Activated naive CD8-positive, alpha-beta T cell treated with anti-CD3 and anti-CD28 coated beads, Interleukin-2, amount 50 U/mL, for 24 hours (primary cell): Measurements from ENCODE around the gene GARNL3.

ENCODE experiments used
- ATAC-seq: fragments of 150-1000 bp; cut with Tn5 transposase; one replicate; pipeline ENCODE4 v1.10.0; 2021
- DNase-seq: peaks from one replicate; pipeline ENCODE4 v3.0.0; 2021
- H3K27ac Mint-ChIP-seq: one replicate; pipeline ENCODE4 v1.8.0; 2021; ENCODE audit warnings: mild to moderate bottlenecking, mixed read lengths
- H3K27me3 Mint-ChIP-seq: one replicate; pipeline ENCODE4 v1.8.0; 2021; ENCODE audit warnings: mixed read lengths
- H3K36me3 Mint-ChIP-seq: one replicate; pipeline ENCODE4 v1.8.0; 2021; ENCODE audit warnings: low read depth, mixed read lengths
- H3K4me1 Mint-ChIP-seq: one replicate; pipeline ENCODE4 v1.8.0; 2021; ENCODE audit warnings: mixed read lengths
- H3K4me3 Mint-ChIP-seq: one replicate; pipeline ENCODE4 v1.8.0; 2021; ENCODE audit warnings: mild to moderate bottlenecking, moderate library complexity, mixed read lengths
- H3K9me3 Mint-ChIP-seq: one replicate; pipeline ENCODE4 v1.8.0; 2021; ENCODE audit warnings: mixed read lengths

The GARNL3 gene

DNA sequence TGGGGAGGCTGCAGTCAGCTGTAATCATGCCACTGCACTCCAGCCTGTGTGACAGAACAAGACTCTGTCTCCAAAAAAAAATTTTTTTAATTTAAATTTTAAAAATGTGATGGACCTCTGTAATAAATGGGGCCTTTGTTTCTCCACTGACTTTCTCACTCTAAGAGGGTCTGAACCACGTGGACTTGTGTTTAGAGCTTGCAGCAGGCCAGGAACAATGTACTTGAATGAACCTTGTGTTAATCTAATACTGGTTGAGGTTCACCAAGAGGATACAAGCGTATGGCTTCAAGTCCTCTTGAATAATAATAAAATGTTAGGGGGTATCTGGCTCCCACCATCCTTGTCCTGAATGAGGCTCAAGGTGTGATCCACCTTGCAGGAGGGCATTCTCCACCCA lies 118.0 kb downstream of the GARNL3 start:
- H3K4me3 Mint-ChIP-seq, result no peak overlapping the region
- H3K27ac Mint-ChIP-seq, result no peak overlapping the region
- no peak for DNase-seq
- peaks cover 3% of the 10 kb centered on the region for H3K9me3 Mint-ChIP-seq
- no peak for ATAC-seq
- peaks cover 3% of the 10 kb centered on the region for H3K4me1 Mint-ChIP-seq
- H3K27me3 Mint-ChIP-seq, result peaks cover 73% of the 10 kb centered on the region
- peaks cover 6% of the 10 kb centered on the region for H3K36me3 Mint-ChIP-seq

DNA sequence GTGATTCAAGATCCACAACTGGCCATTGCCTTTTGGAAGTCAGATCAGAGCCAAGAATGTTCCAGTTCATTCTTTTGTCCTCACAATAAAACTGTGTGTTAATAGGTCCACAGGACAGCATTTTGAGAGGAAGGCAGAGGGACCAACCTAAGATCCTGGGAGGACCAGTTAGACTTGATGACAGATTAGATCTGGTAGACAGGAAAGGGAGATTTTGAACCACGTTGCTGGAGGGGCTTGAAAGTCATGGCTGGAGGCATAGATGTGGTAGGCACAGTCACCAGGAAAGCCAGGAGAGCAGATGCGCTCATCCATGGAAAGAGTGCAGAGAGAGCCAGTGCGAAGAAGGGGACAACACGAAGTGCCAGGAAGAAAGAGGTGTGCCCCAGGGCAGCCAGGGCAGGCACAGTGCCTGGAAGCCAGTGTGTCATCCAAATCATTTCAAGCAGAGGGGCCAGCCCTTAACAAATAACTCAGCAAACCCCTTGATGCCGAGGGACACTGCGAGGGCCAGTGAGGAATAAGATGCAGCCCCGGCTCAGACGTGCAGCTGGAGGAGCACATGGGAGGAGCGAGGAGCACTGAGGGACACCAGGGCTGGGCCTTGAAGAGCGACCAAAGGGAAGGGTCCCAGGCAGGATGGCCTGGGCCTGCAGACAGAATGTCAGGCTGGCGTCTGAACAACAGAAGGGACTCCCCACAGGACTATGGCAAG lies 119.6 kb downstream of the GARNL3 start:
- Mint-ChIP-seq H3K4me1 (peaks cover 18% of the 10 kb centered on the region), H3K9me3 (peaks cover 3% of the 10 kb centered on the region), H3K36me3 (peaks cover 5% of the 10 kb centered on the region), H3K27ac (no peak overlapping the region), H3K4me3 (no peak overlapping the region), H3K27me3 (peaks cover 66% of the 10 kb centered on the region)
- DNase-seq (no peak), ATAC-seq (no peak)

DNA sequence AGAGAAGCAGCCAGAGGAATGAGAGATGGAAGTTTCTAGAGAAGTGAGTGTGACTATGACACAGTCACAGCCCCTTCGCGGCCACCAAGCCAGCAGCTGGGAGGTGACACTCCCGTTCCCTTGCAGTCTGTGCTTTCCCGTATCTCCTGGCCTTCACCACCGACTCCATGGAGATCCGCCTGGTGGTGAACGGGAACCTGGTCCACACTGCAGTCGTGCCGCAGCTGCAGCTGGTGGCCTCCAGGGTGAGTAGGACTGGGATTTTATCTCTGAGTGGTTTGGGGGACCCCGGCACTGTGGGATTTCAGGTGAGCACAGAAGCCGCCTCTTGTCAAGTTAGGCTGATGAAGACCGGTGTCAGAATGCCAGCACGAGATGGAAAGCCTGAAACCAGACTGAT lies 120.3 kb downstream of the GARNL3 start:
- no peak for ATAC-seq
- Mint-ChIP-seq H3K27ac (no peak overlapping the region), H3K9me3 (peaks cover 3% of the 10 kb centered on the region), H3K4me1 (peaks cover 25% of the 10 kb centered on the region), H3K27me3 (peaks cover 66% of the 10 kb centered on the region), H3K4me3 (no peak overlapping the region), H3K36me3 (peaks cover 3% of the 10 kb centered on the region)
- no peak for DNase-seq

DNA sequence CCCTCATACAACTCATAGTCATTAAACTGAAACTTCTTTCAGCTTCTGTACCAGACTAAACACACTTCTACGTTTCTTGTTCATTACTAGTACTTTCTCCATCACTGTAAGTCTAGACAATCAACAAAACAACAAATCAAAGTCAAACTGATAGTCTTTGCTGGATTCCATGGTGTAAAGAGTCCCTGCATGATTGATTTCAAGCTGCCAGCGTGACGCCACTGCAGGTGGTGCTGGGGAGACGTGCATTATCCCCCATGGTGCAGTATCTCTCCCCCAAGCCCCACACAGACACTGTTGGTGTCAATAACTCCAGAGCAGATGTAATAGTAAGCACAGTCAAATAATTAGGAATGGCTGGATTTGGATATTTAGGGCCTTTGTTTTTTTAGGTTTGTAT lies 121.7 kb downstream of the GARNL3 start:
- DNase-seq (no peak), ATAC-seq (no peak)
- no peak overlapping the region for H3K4me3 Mint-ChIP-seq
- H3K36me3 Mint-ChIP-seq, result peaks cover 3% of the 10 kb centered on the region
- H3K27ac Mint-ChIP-seq, result no peak overlapping the region
- H3K9me3 Mint-ChIP-seq, result no peaks in the 10 kb centered on the region
- H3K27me3 Mint-ChIP-seq, result peaks cover 71% of the 10 kb centered on the region
- peaks cover 35% of the 10 kb centered on the region for H3K4me1 Mint-ChIP-seq

DNA sequence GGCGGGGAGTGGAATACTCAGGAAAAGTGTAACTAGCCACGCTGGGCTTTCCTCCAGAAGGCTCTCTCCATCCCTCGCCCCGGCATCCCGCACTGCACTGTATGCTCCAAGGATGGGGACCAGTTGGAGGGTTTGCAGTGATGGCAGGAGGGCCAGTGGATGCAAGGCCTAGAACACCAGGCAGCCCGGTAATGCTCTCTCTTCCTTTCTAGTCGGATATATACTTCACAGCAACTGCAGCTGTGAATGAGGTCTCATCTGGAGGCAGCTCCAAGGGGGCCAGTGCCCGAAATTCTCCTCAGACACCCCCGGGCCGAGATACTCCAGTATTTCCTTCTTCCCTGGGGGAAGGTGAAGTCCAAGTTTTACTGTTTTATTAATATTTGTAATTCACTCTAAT lies 122.4 kb downstream of the GARNL3 start:
- H3K36me3 Mint-ChIP-seq, result peaks cover 3% of the 10 kb centered on the region
- DNase-seq (no peak), ATAC-seq (no peak)
- no peak overlapping the region for H3K27ac Mint-ChIP-seq
- H3K4me3 Mint-ChIP-seq, result no peak overlapping the region
- peaks cover 70% of the 10 kb centered on the region for H3K27me3 Mint-ChIP-seq
- H3K9me3 Mint-ChIP-seq, result no peaks in the 10 kb centered on the region
- peaks cover 35% of the 10 kb centered on the region for H3K4me1 Mint-ChIP-seq

DNA sequence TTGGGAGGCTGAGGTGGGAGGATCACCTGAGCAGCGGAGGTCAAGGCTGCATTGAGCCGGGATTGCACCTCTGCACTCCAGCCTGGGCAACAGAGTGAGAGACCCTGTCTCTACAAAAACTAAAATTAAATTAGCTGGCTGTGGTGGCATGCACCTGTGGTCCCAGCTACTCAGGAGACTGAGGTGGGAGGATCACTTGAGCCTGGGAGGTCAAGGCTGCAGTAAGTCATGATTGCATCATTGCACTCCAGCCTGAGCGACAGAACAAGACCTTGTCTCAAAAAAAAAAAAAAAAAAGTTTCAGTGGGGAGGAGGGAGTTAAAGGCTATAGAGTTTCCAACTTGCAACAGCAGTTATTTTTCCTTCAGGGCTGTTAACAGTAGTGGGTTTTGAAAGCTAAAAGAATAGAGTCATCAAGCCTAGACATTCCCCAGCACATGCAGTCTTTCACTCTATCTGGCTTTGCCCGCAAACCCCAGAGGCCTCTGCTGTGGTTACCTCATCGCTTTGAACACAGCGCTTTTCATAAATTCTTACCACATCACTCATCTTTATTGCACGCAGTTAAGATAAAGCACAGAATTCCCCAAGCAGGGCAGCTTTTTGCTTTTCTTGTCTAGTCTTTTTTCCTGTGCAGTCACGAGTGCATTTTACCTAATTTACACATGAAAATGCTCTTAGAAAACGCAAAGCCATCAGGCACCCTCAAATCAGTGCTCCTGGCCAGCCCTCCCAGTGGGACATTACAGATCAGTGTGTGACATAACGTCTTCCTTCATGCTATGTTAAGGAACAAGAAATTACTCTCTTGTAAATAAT lies 123.7 kb downstream of the GARNL3 start:
- no peaks in the 10 kb centered on the region for H3K9me3 Mint-ChIP-seq
- peaks cover 35% of the 10 kb centered on the region for H3K4me1 Mint-ChIP-seq
- DNase-seq (peak; percentile 81), ATAC-seq (peak; percentile 97)
- H3K27me3 Mint-ChIP-seq, result peaks cover 77% of the 10 kb centered on the region
- peaks cover 3% of the 10 kb centered on the region for H3K36me3 Mint-ChIP-seq
- peak overlapping the region; percentile 66 for H3K4me3 Mint-ChIP-seq
- peak overlapping the region; percentile 88 for H3K27ac Mint-ChIP-seq

DNA sequence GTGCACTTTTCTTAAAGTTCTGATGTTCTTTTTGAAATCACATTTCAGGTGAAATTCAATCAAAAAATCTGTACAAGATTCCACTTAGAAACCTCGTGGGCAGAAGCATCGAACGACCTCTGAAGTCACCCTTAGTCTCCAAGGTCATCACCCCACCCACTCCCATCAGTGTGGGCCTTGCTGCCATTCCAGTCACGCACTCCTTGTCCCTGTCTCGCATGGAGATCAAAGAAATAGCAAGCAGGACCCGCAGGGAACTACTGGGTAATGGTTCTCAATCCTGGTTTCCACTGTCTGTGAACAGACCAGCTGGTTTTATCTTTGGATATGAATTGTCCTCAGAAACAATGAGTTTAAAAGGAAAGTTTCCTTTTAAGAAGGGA lies 124.3 kb downstream of the GARNL3 start:
- H3K4me1 Mint-ChIP-seq, result peaks cover 35% of the 10 kb centered on the region
- H3K9me3 Mint-ChIP-seq, result no peaks in the 10 kb centered on the region
- no peak for ATAC-seq
- peak overlapping the region; percentile 66 for H3K4me3 Mint-ChIP-seq
- H3K27me3 Mint-ChIP-seq, result peaks cover 77% of the 10 kb centered on the region
- no peak for DNase-seq
- H3K27ac Mint-ChIP-seq, result peak overlapping the region; percentile 88
- peaks cover 3% of the 10 kb centered on the region for H3K36me3 Mint-ChIP-seq

DNA sequence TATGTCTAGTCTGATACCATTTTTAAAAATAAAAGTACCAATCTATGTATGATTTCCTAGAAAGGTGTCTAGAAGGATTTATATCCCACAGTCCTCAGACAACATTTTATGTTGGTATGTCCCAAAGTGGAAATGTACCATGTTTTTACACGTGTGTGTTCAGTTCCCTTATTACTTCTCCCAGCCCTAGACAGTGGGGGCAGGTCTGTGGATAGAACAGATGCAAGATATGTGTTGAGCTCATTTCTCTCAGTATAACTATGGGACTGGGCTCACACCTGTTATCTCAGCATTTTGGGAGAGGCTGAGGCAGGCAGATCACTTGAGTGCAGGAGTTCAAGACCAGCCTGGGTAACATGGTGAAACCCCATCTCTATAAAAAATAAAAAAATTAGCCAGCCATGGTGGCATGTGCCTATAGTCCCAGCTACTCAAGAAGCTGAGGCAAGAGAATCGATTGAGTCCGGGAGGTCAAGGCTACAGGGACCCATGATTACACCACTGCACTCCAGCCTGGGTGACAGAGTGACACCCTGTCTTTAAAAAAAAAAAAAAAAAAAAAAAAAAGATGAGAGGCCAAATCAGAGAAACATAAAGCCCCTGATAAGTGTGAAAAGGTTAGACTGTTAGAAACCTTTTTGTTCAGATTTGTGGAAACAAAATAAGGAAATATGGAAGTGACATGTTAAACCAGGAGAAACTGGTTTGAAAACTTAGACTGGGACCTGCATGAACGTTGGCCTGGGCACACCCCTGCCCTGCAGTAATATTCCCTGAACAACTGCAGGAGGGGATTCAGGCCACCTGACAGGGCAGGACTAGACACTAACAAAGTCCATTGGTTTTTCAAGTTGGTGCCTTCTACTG lies 125.0 kb downstream of the GARNL3 start:
- no peak overlapping the region for H3K27ac Mint-ChIP-seq
- peaks cover 35% of the 10 kb centered on the region for H3K4me1 Mint-ChIP-seq
- ATAC-seq, result no peak
- no peak overlapping the region for H3K4me3 Mint-ChIP-seq
- peaks cover 3% of the 10 kb centered on the region for H3K36me3 Mint-ChIP-seq
- DNase-seq, result no peak
- H3K9me3 Mint-ChIP-seq, result no peaks in the 10 kb centered on the region
- peaks cover 77% of the 10 kb centered on the region for H3K27me3 Mint-ChIP-seq

DNA sequence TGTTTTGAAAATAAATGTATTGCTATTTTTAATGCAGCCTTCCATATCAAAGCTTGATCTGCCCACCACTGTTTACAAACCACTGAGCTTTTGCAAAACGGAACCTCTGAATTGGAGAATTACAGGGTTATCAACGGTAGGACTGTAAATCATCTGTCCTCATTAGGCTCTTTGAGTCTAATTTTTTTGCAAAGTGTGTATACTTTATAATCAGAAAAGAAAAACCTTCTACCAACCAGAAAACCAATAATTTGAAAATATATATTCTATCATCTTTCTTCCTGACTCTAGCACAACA lies 125.6 kb downstream of the GARNL3 start:
- peaks cover 3% of the 10 kb centered on the region for H3K36me3 Mint-ChIP-seq
- no peaks in the 10 kb centered on the region for H3K9me3 Mint-ChIP-seq
- H3K27me3 Mint-ChIP-seq, result peaks cover 77% of the 10 kb centered on the region
- no peak overlapping the region for H3K27ac Mint-ChIP-seq
- DNase-seq (no peak), ATAC-seq (no peak)
- H3K4me1 Mint-ChIP-seq, result peaks cover 35% of the 10 kb centered on the region
- no peak overlapping the region for H3K4me3 Mint-ChIP-seq

DNA sequence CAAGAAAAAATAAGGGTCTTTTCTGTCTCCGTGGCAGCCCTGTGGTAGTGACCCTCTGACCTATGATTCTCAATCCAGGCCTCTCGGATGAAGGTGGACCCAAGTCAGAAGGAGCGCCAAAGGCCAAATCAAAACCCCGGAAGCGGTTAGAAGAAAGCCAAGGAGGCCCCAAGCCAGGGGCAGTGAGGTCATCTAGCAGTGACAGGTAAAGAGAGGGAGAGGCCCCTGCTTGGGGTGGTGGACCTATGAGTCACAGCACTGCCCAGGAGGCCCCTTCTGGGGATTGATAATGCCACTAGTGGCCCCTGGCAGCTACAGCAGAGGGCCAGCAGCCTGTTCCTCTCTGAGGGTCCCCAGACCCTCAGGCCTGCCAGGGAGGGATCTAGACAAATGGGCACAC lies 126.0 kb downstream of the GARNL3 start:
- DNase-seq, result no peak
- no peak overlapping the region for H3K27ac Mint-ChIP-seq

DNA sequence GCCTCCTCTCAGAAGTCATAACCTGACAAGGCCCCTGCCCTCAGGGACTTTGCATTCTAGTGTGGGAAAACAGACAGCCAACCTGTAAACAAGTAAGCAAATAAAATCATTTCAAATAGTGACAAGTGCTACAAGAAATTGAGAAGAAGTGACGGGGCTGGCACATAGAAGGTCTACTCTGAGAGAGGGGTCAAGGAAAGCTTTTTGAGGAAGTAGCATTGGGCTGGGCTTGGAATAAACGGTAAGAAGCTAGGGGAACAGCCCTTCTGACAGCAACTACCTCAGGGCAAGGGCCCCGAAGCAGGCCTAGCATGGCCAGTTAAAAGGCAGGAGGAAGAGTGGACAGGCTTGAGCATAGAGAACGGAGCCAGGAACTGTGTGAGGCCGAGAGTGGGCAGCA lies 127.6 kb downstream of the GARNL3 start:
- peaks cover 37% of the 10 kb centered on the region for H3K4me1 Mint-ChIP-seq
- no peaks in the 10 kb centered on the region for H3K9me3 Mint-ChIP-seq
- H3K27me3 Mint-ChIP-seq, result peaks cover 73% of the 10 kb centered on the region
- H3K27ac Mint-ChIP-seq, result no peak overlapping the region
- ATAC-seq (no peak), DNase-seq (no peak)
- no peak overlapping the region for H3K4me3 Mint-ChIP-seq
- H3K36me3 Mint-ChIP-seq, result peaks cover 3% of the 10 kb centered on the region

More for the DNA sequence above, 126.0 kb downstream of the GARNL3 start:
- peaks cover 77% of the 10 kb centered on the region for H3K27me3 Mint-ChIP-seq
- H3K9me3 Mint-ChIP-seq, result no peaks in the 10 kb centered on the region
- no peak for ATAC-seq
- H3K4me3 Mint-ChIP-seq, result no peak overlapping the region
- peaks cover 35% of the 10 kb centered on the region for H3K4me1 Mint-ChIP-seq
- peaks cover 3% of the 10 kb centered on the region for H3K36me3 Mint-ChIP-seq

DNA sequence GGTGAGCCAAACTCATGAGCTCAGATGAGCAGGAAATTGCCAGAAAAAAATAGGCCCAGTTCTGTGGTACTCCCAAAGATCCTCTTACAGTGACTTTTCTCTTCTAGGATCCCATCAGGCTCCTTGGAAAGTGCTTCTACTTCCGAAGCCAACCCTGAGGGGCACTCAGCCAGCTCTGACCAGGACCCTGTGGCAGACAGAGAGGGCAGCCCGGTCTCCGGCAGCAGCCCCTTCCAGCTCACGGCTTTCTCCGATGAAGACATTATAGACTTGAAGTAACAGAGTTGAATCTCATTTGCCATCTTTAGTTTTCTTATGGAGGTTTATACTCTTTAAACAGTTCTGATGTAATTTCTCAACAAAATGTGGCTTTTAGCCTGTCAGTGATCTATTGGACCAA lies 128.4 kb downstream of the GARNL3 start:
- DNase-seq (no peak), ATAC-seq (no peak)
- peaks cover 3% of the 10 kb centered on the region for H3K36me3 Mint-ChIP-seq
- no peaks in the 10 kb centered on the region for H3K9me3 Mint-ChIP-seq
- peaks cover 35% of the 10 kb centered on the region for H3K4me1 Mint-ChIP-seq
- no peak overlapping the region for H3K27ac Mint-ChIP-seq
- H3K4me3 Mint-ChIP-seq, result no peak overlapping the region
- H3K27me3 Mint-ChIP-seq, result peaks cover 74% of the 10 kb centered on the region

DNA sequence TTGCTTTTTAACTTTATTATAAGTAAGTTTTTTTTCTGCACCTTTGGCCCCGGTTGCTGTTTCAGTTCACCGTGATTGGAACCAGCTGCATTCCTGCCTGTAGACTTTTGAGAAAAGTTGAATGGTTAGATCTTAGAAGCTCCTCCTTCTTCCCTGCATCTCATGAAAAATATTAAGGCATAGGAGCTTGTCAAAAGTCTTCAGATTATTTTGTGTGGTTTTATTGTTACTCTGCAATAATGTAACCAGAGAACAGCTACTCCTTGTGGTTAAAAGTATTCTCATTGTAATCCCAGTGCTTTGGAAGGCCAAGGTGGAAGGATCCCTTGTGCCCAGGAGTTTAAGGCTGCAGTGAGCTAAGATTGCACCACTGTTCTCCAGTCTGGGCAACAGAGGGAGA lies 129.1 kb downstream of the GARNL3 start:
- H3K4me3 Mint-ChIP-seq, result no peak overlapping the region
- ATAC-seq (no peak), DNase-seq (no peak)
- no peaks in the 10 kb centered on the region for H3K36me3 Mint-ChIP-seq
- H3K27me3 Mint-ChIP-seq, result peaks cover 81% of the 10 kb centered on the region
- no peaks in the 10 kb centered on the region for H3K9me3 Mint-ChIP-seq
- H3K4me1 Mint-ChIP-seq, result peaks cover 32% of the 10 kb centered on the region
- H3K27ac Mint-ChIP-seq, result no peak overlapping the region

DNA sequence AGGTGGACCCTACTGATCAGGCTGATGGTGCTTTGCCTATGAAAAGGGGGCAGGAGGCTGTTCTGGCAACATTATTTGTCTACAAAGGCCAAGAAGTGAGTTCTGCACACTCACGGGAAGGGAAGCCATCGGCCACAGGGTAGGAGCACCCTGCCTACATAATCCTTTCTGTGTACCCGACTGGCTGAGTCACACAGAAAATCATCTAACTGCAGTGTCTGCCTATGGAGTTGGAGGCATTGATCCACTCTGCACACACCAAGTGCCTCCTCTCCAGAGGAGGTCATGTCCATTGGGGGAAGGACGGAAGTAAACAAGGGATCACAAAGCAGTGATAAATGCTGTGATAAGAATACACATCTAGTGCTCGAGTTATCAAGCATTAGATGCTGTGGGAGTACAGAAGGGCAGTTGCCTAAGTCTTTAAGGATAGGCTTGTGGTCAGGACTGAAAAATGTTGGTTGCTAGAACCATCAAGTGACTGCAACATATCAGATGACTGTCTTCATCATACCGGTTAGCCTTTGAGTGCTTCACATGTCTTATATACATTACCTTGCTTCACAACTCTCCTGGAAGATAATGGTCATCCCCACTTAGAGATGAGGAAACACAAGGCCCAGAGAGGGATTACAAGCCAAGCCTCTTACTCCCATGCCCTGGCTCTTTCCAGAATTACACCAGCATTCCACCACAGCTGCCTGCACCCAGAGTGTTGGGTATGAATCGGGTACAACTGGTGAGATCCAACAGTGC lies 131.1 kb downstream of the GARNL3 start:
- H3K27ac Mint-ChIP-seq, result no peak overlapping the region
- H3K36me3 Mint-ChIP-seq, result no peaks in the 10 kb centered on the region
- peak overlapping the region; percentile 54 for H3K4me3 Mint-ChIP-seq
- no peaks in the 10 kb centered on the region for H3K9me3 Mint-ChIP-seq
- H3K27me3 Mint-ChIP-seq, result peaks cover 75% of the 10 kb centered on the region
- no peak for ATAC-seq
- no peak for DNase-seq
- peaks cover 12% of the 10 kb centered on the region for H3K4me1 Mint-ChIP-seq
